ENCODE results near the gene GAS6.

GRCh38 chr13:113889467-113889866, 25.6 kb upstream of the GAS6 start:
- TF ChIP-seq CTCF (IDR thresholded peaks at IDR 0.05), result no peak
- TF ChIP-seq POLR2A (IDR thresholded peaks at IDR 0.05), result no peak
